ENCODE measurements around the gene KLHL29. TPM values are rescaled to one million over a fixed set of nuclear protein-coding genes. Genes with fewer than 3 reads are reported as not detected.

Gene KLHL29
- total RNA-seq, 1 experiment from 2014 or later: 3.4 TPM

DNA sequence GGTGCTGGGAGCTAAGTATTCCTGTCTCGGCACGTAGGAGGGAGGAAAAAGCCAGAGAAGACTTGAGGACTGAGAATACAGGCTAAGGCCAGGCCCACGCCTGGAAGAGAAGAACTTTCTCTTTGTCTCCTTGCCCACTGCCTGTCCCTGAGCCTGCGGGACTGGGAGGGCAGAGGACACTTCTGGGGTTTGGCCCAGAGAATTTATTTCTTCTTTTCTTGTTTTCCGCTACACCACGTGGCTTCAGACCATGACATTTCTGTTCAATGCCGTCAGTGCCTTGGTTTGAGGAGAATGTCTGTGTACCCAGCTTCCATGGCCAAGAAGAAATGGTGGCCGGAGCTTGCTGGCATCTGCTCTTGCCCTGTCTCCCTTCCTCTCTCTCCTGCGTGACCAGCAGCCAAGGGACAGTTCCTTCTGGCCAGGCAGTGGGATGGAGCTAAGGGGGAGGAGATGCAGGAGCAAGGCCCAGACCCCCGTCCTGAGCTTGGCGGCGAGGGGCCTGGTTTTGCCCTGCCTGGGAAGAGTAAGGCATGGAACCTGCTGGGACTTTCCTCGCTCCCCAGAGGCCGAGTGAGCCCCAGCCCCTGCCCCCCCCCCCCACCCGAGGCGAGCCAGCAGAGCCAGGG, 140.3 kb downstream of the KLHL29 start:
- H3K9me3 ChIP-seq (ENCODE audit: insufficient read depth, low read depth): no peaks in the 10 kb centered on the region
- no peak overlapping the region for H3K27ac ChIP-seq
- no peaks in the 10 kb centered on the region for H3K9me2 ChIP-seq (ENCODE audit: insufficient read depth)
- no peaks in the 10 kb centered on the region for H3K27me3 ChIP-seq (ENCODE audit: insufficient read depth, low read depth)
- CTCF ChIA-PET: no interaction called here
- POLR2A ChIA-PET (ENCODE audit: unreplicated experiment): no interaction called here
- no peak for DNase-seq
- H3F3A ChIP-seq (ENCODE audit: insufficient read depth, low read depth): no peaks in the 10 kb centered on the region
- H3K36me3 ChIP-seq (ENCODE audit: low read depth): no peaks in the 10 kb centered on the region
- no peak overlapping the region for H2AFZ ChIP-seq
- intact Hi-C loops (cut with micrococcal nuclease; ENCODE audit: unreplicated experiment): no loop called here
- TF ChIP-seq, protein P1, sequence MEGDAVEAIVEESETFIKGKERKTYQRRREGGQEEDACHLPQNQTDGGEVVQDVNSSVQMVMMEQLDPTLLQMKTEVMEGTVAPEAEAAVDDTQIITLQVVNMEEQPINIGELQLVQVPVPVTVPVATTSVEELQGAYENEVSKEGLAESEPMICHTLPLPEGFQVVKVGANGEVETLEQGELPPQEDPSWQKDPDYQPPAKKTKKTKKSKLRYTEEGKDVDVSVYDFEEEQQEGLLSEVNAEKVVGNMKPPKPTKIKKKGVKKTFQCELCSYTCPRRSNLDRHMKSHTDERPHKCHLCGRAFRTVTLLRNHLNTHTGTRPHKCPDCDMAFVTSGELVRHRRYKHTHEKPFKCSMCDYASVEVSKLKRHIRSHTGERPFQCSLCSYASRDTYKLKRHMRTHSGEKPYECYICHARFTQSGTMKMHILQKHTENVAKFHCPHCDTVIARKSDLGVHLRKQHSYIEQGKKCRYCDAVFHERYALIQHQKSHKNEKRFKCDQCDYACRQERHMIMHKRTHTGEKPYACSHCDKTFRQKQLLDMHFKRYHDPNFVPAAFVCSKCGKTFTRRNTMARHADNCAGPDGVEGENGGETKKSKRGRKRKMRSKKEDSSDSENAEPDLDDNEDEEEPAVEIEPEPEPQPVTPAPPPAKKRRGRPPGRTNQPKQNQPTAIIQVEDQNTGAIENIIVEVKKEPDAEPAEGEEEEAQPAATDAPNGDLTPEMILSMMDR (conservative IDR thresholded peaks at IDR 0.05): no peak
- TF ChIP-seq EZH2 (IDR thresholded peaks at IDR 0.05; ENCODE audit: low read depth): no peak
- H3K4me3 ChIP-seq: no peak overlapping the region
- no peaks in the 10 kb centered on the region for H3K4me1 ChIP-seq (replicated peaks; ENCODE audit: insufficient read depth)
- H4K20me1 ChIP-seq (ENCODE audit: insufficient read depth): no peaks in the 10 kb centered on the region
- no peak overlapping the region for H3K4me2 ChIP-seq
- no peaks in the 10 kb centered on the region for H3K79me2 ChIP-seq (ENCODE audit: low read depth)
- BruUV-seq (replicated peaks): no TSS peak

- no peaks in the 10 kb centered on the region for H4K20me1 ChIP-seq (ENCODE audit: insufficient read depth)
- no peaks in the 10 kb centered on the region for H3K79me2 ChIP-seq (ENCODE audit: low read depth)
- no peaks in the 10 kb centered on the region for H3K9me2 ChIP-seq (ENCODE audit: insufficient read depth)
- H3K27ac ChIP-seq: no peak overlapping the region
- no peak overlapping the region for H3K4me3 ChIP-seq
- H3F3A ChIP-seq (ENCODE audit: insufficient read depth, low read depth): no peaks in the 10 kb centered on the region
- no TSS peak for BruUV-seq (replicated peaks)
- no peaks in the 10 kb centered on the region for H3K9me3 ChIP-seq (ENCODE audit: insufficient read depth, low read depth)
- no peak overlapping the region for H2AFZ ChIP-seq
- intact Hi-C loops (cut with micrococcal nuclease; ENCODE audit: unreplicated experiment): no loop called here
- H3K4me2 ChIP-seq: no peak overlapping the region
- POLR2A ChIA-PET (ENCODE audit: unreplicated experiment): no interaction called here
- H3K27me3 ChIP-seq (ENCODE audit: insufficient read depth, low read depth): no peaks in the 10 kb centered on the region
- H3K36me3 ChIP-seq (ENCODE audit: low read depth): no peaks in the 10 kb centered on the region
- TF ChIP-seq, protein P1 (conservative IDR thresholded peaks at IDR 0.05): no peak
- TF ChIP-seq EZH2 (IDR thresholded peaks at IDR 0.05; ENCODE audit: low read depth): no peak
- CTCF ChIA-PET: no interaction called here
- H3K4me1 ChIP-seq (replicated peaks; ENCODE audit: insufficient read depth): no peaks in the 10 kb centered on the region
- no peak for DNase-seq
These were observed 141.1 kb downstream of the KLHL29 start for GRCh38 chr2:23526114-23526513.

DNA sequence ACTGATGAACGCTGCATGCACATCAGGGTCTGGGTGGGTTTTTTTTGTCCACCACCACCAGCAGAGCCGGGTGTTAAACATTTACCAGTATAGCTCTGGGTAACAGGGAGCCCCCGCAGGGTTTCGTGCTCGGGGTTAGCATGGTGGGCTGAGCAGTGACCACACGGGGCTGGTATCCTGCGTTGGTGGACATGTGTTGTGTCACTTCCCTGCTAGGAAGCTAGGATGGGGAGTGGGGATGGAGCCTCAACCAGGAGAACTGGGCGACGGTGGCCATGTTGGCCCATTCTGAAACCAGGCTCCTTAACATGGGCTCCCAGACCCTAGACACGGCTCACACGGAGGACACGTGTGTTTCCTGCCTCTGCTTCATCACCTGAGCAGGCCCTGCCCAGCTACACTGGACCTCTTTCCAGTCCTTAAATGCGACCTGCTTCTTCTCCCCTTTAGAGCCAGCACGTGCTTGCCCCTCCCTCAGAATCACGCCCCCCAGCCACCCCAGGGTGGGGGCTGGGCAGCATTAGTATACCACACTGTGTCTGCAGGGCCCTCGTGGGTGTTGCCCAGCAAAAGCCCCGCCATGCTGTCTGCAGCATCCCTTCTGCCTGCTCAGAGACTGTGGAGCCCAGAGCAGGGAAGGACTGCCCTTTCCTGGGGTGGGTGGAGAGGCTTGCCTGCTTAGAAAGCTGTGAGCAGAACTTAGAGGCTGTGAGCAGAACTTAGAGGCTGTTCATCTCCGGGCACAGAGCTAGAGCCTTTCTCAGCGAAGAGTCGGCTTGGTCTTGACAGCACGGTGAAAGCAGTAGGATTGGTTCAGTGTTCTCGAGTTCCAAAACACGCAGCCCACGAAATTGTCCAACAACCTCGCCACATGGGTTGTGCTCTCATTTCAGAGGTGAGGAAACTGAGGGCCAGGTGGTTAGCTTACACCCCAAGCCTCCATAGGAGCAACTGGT, 142.1 kb downstream of the KLHL29 start:
- POLR2A ChIA-PET (ENCODE audit: unreplicated experiment): no interaction called here
- Histone ChIP-seq H4K20me1 (ENCODE audit: insufficient read depth) (no peaks in the 10 kb centered on the region), H3K4me2 (no peak overlapping the region)

More for the DNA sequence above, 142.1 kb downstream of the KLHL29 start:
- intact Hi-C loops (cut with micrococcal nuclease; ENCODE audit: unreplicated experiment): no loop called here
- Histone ChIP-seq H3K79me2 (ENCODE audit: low read depth) (no peaks in the 10 kb centered on the region), H3K27ac (no peak overlapping the region), H3F3A (ENCODE audit: insufficient read depth, low read depth) (no peaks in the 10 kb centered on the region), H3K4me3 (no peak overlapping the region), H2AFZ (no peak overlapping the region), H3K36me3 (ENCODE audit: low read depth) (no peaks in the 10 kb centered on the region), H3K9me2 (ENCODE audit: insufficient read depth) (no peaks in the 10 kb centered on the region), H3K27me3 (ENCODE audit: insufficient read depth, low read depth) (no peaks in the 10 kb centered on the region), H3K4me1 (replicated peaks; ENCODE audit: insufficient read depth) (no peaks in the 10 kb centered on the region), H3K9me3 (ENCODE audit: insufficient read depth, low read depth) (no peaks in the 10 kb centered on the region)
- no TSS peak for BruUV-seq (replicated peaks)
- TF ChIP-seq, protein P1 (conservative IDR thresholded peaks at IDR 0.05): no peak
- TF ChIP-seq EZH2 (IDR thresholded peaks at IDR 0.05; ENCODE audit: low read depth): no peak
- DNase-seq: no peak
- CTCF ChIA-PET: no interaction called here
